GM21515 (cell line): ENCODE measurements around the gene UGT3A2.

Experiments used
- ATAC-seq: cut with Tn5 transposase; IDR thresholded peaks from one replicate; pipeline ENCODE4 v1.9.1; 2021; ENCODE audit not compliant: unreplicated experiment

The UGT3A2 gene

DNA sequence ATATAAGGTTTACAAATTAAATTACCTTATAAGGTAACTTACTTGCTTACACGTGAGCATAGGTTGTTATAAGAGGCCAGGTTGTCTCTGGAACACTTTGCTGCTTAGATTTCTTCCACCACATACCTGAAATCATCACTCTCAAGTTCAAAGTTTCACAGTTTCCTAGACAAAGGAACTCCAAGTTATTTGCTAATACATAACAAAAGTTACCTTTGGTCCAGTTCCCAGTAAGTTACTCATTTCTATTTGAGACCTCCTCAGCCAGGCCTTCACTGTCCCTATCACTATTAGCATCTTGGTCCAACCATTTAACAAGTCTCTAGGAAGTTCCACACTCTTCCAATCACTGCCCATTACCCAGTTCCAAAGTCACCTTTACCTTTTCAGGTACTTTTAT is 57.0 kb downstream of the UGT3A2 start:
- ATAC-seq: no peak

DNA sequence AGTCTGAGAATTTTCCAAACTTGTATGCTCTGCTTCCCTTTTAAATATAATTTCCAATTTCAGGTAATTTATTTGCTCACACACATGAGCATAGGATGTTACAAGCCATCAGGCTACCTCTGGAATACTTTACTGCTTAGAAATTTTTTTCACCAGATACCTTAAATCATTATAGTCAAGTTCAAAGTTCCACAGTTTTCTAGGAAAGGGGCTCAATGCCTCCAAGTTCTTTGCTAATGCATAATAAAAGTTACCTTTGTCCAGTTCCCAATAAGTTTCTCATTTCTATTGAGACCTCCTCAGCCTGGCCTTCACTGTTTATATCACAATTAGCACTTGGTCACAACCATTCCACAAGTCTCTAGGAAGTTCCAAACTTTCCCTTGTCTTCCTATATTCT is 59.3 kb downstream of the UGT3A2 start:
- ATAC-seq: no peak

DNA sequence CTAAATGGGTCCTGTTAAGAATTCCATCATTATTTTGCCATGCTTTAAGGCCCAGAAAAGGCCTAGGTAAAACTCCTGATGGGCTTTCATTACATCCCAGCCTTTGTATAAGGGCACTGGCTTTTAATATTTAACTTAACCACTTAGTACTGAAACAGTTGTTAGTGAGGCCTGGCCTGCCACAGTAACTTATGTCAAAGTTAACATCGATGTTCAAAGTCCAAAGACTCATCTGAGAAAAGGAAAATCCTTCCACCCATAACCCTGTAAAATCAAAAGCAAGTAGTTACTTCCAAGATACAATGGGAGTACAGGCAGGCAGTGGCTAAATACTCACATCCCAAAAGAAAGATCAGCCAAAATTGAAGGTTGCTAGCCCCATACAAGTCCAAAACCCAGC is 60.5 kb downstream of the UGT3A2 start:
- ATAC-seq: no peak

DNA sequence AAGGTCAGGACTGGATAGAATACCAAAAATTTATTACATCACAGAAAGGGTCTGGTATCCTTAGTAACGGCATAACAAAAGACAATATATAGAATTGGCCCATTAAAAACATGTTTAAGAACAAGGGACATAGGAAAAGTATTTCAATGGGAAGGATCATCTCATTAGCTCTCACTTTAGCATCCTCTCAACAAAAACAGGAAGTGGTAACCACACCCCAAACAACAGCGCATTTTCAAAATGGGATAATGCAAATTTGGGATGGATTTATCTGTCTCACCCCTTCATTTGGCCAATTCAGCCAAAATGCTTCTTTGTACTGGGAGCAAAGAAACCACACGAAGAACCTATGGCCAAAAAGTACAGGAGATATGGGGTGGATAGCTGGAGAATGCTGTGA is 65.7 kb downstream of the UGT3A2 start:
- ATAC-seq: no peak

DNA sequence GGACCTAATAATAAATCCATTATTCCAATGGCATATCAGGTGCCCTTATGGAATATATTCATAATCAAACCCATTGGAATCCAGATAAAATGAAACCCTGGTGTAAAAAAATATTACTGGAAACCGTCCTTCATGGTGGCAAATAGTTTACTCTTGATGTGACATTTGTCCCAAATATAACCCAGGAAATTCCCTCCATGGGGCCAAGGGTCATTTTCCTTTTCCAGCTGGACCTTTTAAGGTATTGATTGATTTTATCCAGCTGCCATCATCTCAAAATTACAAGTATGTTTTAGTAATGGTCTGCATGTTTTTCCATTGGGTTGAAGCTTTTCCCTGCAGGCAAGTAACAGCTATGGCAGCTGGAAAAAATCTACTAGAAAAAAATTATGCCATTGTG is 67.1 kb downstream of the UGT3A2 start:
- no peak for ATAC-seq

DNA sequence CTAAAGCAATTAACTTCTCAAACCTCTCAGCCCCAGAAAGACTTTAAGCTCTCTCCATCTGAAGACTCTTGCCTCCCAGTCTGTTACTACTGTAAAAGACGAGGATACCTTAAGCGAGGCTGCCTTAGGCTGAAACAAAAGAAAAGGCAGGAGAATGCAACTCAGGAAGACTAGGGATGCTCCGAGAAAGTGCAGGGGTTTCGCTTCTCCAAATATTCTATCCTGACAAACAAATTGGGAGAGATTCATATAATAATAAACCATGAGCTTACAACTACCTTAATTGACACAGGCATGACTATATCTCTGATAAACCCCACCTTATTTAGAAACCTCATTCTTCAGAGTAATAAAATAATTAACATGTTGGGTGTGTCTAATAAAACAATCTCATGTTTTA is 70.6 kb downstream of the UGT3A2 start:
- ATAC-seq: no peak

DNA sequence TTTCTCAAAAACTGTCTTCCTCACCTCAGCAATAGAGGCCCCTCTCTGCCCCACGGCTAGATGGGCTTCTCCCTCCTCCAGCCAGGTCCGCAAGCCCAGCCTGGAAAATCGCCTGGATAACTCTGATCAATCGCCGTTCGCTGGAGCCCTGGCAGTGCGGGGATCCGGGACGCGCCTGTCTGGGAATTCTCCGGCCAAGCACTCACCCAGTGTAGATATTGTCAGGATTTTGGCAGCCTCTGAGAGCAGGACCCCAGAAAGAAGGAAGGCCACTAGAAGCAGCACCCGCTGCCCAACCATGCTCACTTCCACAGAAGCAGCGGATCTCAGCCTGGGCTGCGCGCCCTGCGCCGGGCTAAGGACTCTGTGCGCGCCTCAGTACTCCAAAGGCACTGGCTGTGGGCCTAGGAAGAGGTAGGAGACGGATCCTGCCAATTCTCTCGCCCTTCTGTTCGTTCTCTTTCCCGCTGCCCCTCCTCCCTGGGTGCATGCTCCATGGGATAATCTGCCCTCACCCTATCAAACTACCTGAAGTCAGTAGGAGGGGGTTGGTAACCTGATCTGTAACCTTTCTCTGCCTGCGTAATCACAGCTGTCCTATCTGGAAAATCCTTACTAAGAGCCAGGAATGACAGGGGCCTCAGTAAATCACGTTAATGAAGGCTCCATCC is 75.6 kb downstream of the UGT3A2 start, which contains the start of gene UGT3A1:
UGT3A1 (minus strand) TSS at position 450 of the 671 bp plus-strand sequence; CDS start at position 300, 150 bp downstream.
- no peak for ATAC-seq

DNA sequence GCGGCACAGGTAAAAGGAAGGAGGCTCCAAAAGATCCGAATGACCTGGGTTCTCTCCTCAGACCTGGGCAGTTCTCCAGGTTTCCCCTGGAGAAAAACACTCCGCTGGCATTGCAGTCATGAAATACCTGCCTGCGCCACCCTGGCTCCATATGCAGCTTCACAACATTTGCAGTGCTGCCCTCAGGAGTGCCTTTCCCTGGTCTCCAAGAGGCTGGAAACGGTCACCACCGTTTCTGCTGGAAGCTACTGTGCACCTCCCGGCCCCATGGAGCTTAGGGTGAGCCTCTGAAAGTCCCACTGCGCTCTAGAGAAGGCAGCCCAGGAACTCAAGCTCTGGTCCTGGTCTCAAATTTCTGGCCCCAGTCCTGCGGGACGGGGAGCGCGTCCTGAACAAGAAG is 76.2 kb downstream of the UGT3A2 start:
- ATAC-seq: no peak

DNA sequence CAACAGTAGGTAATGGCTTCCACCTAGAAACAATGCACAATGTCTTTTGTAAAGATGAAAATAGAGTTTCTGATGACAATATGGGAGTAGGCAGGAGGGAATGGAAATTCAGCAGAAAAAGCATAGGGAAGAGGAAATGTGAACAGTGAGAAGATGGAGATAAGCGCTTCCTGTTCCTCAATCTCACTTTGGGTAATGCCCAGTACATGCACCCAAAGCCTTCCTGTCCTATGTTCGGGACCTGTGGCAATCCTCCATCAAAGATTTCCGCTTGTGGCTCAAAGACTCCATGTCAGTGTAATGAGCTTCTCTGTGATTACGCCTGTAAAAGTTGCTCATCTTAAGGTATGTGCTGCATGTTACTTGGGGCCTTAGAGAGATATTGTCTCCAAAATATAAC is 78.2 kb downstream of the UGT3A2 start:
- ATAC-seq: no peak

DNA sequence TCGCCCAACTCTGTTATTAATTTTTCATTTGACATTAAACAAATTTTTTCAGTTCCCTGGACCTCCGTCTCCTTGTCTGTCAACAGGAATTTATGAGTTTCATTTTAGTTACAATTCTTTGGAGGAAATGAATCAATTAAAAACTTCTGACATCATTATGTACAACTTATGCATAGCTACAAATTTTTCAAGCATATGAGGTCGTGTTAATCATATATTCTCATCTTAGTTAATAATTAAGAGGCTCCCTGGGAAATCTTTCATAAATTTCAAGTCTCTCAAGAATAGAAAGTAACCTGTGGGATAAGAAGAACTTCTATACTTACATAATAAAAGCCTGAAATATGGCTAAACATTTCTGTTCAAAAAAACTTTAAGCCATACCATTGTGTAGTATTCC is 78.9 kb downstream of the UGT3A2 start:
- ATAC-seq: no peak
